Gastroesophageal sphincter (tissue), 3 donors: ENCODE results near the gene NCKAP5.
"Not testable (repeated sequence)": the region's sequence is repeated elsewhere in the genome, so short reads cannot be mapped to it uniquely, and the experiment has no call there.

Source experiments
- CTCF ChIP-seq, 4 experiments: fragments of 200-600 bp in 2 of 4; fragments of 450-650 bp in 2 of 4; sonication (generic) in 1 of 4; IDR thresholded peaks; one replicate each; pipeline ENCODE4 v1.5.1; 2017 to 2019; ENCODE audit warnings: antibody characterized with exemption in 4 of 4, mild to moderate bottlenecking in 2 of 4, moderate library complexity in 2 of 4
- POLR2AphosphoS5 ChIP-seq: sonication (generic); formaldehyde crosslinking; IDR thresholded peaks from one replicate; pipeline ENCODE4 v1.6.1; 2017; ENCODE audit warnings: antibody characterized with exemption

DNA sequence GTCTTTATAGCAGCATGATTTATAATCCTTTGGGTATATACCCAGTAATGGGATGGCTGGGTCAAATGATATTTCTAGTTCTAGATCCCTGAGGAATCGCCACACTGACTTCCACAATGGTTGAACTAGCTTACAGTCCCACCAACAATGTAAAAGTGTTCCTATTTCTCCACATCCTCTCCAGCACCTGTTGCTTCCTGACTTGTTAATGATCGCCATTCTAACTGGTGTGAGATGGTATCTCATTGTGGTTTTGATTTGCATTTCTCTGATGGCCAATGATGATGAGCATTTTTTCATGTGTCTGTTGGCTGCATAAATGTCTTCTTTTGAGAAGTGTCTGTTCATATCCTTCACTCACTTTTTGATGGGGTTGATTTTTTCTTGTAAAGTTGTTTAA lies 868.5 kb downstream of the NCKAP5 start:
- TF ChIP-seq CTCF (IDR thresholded peaks at IDR 0.05); POLR2AphosphoS5: not testable (repeated sequence)
